SU-DHL-6 (cell line): Measurements from ENCODE around the gene C4orf51.

Source experiments
- H2AFZ ChIP-seq: fragments of 200-600 bp; sonication (generic); 2 replicates; pipeline ENCODE4 v1.6.1; 2014; ENCODE audit warnings: low read depth, mild to moderate bottlenecking, moderate library complexity, mixed read lengths, antibody characterized with exemption, low read length; ENCODE audit not compliant: severe bottlenecking
- H3F3A ChIP-seq: fragments of 200-600 bp; shearing (Covaris generic); 2 replicates; pipeline ENCODE4 v1.6.0; 2016; ENCODE audit warnings: antibody characterized with exemption, mild to moderate bottlenecking; ENCODE audit not compliant: insufficient read depth
- H3K27ac ChIP-seq: fragments of 200-600 bp; sonication (generic); 2 replicates; pipeline ENCODE4 v1.5.1; 2016; ENCODE audit warnings: low read depth, mild to moderate bottlenecking, low read length, moderate library complexity, mixed read lengths
- H3K27me3 ChIP-seq: fragments of 200-600 bp; sonication (generic), shearing (Covaris generic); 2 replicates; pipeline ENCODE4 v1.6.0; 2014; ENCODE audit warnings: mild to moderate bottlenecking, low read length
- H3K36me3 ChIP-seq: fragments of 200-600 bp; sonication (generic); 2 replicates; pipeline ENCODE4 v1.6.1; 2014; ENCODE audit warnings: mild to moderate bottlenecking, low read length, mixed read lengths
- H3K4me2 ChIP-seq: fragments of 300-600, 200-600 bp; shearing (Covaris generic), sonication (generic); 2 replicates; pipeline ENCODE4 v1.6.0; 2014; ENCODE audit warnings: low read length, low read depth, mild to moderate bottlenecking; ENCODE audit not compliant: poor library complexity, severe bottlenecking
- H3K4me3 ChIP-seq: fragments of 200-600 bp; sonication (generic); 2 replicates; pipeline ENCODE4 v1.5.1; 2014; ENCODE audit warnings: antibody characterized with exemption, low read length, mild to moderate bottlenecking, mixed read lengths; ENCODE audit not compliant: insufficient read depth, poor library complexity, severe bottlenecking
- H3K79me2 ChIP-seq: fragments of 200-600 bp; sonication (generic); 2 replicates; pipeline ENCODE4 v1.6.1; 2014; ENCODE audit warnings: mild to moderate bottlenecking, low read length, moderate library complexity; ENCODE audit not compliant: insufficient read depth
- H3K9ac ChIP-seq: fragments of 200-600 bp; sonication (generic); 2 replicates; pipeline ENCODE4 v1.7.0; 2014; ENCODE audit warnings: mild to moderate bottlenecking, low read length
- H3K9me2 ChIP-seq: fragments of 200-600 bp; sonication (generic); replicated peaks from 2 replicates; pipeline ENCODE4 v1.6.1; 2014; ENCODE audit warnings: low read length; ENCODE audit not compliant: insufficient read depth
- H3K9me3 ChIP-seq: fragments of 200-600 bp; sonication (generic); 2 replicates; pipeline ENCODE4 v1.6.1; 2014; ENCODE audit warnings: low read length, mixed read lengths; ENCODE audit not compliant: insufficient read depth
- H4K20me1 ChIP-seq: fragments of 200-600 bp; sonication (generic); 2 replicates; pipeline ENCODE4 v1.6.1; 2014; ENCODE audit warnings: low read depth, mild to moderate bottlenecking, antibody characterized with exemption, low read length, moderate library complexity, mixed read lengths
- CTCF ChIP-seq: fragments of 200-600 bp; sonication (generic); IDR thresholded peaks from one replicate; pipeline ENCODE4 v1.5.1; 2017; ENCODE audit warnings: antibody characterized with exemption, mild to moderate bottlenecking, low read length, moderate library complexity; ENCODE audit not compliant: insufficient read depth, poor library complexity, severe bottlenecking
- EZH2phosphoT487 ChIP-seq: fragments of 200-600 bp; sonication (generic), shearing (Covaris generic); conservative IDR thresholded peaks from 2 replicates; pipeline ENCODE4 v1.6.1; 2018; ENCODE audit warnings: mild to moderate bottlenecking, antibody characterized with exemption, low read length, moderate library complexity, mixed read lengths

C4orf51 gene

GRCh38 chr4:145776208-145776607, 96.3 kb downstream of the C4orf51 start:
- TF ChIP-seq EZH2phosphoT487 (no peak), CTCF (no peak)

GRCh38 chr4:145779319-145779801, 99.4 kb downstream of the C4orf51 start:
- TF ChIP-seq EZH2phosphoT487 (no peak), CTCF (no peak)
- Histone ChIP-seq H2AFZ (no peak overlapping the region), H3K27me3 (no peaks in the 10 kb centered on the region), H3K9ac (no peak overlapping the region), H3K79me2 (no peaks in the 10 kb centered on the region), H3F3A (no peaks in the 10 kb centered on the region), H3K36me3 (peaks cover 31% of the 10 kb centered on the region; the same call in 1 of the 2 replicates), H3K4me2 (no peak overlapping the region), H3K4me3 (no peak overlapping the region), H3K9me2 (no peaks in the 10 kb centered on the region), H3K27ac (no peak overlapping the region), H3K9me3 (no peaks in the 10 kb centered on the region), H4K20me1 (no peaks in the 10 kb centered on the region)

More at GRCh38 chr4:145776208-145776607, 96.3 kb downstream of the C4orf51 start:
- Histone ChIP-seq H3K79me2 (no peaks in the 10 kb centered on the region), H3K36me3 (peaks cover 34% of the 10 kb centered on the region; the same call in 1 of the 2 replicates), H3K4me2 (no peak overlapping the region), H3K9me2 (no peaks in the 10 kb centered on the region), H3K4me3 (no peak overlapping the region), H4K20me1 (no peaks in the 10 kb centered on the region), H3F3A (no peaks in the 10 kb centered on the region), H3K9ac (no peak overlapping the region), H3K9me3 (no peaks in the 10 kb centered on the region), H3K27ac (no peak overlapping the region), H2AFZ (no peak overlapping the region), H3K27me3 (no peaks in the 10 kb centered on the region)

- Histone ChIP-seq H3K27ac (no peak overlapping the region), H3K9me3 (no peaks in the 10 kb centered on the region), H4K20me1 (no peaks in the 10 kb centered on the region), H3F3A (no peaks in the 10 kb centered on the region), H3K4me3 (no peak overlapping the region), H3K27me3 (no peaks in the 10 kb centered on the region), H3K4me2 (no peak overlapping the region), H2AFZ (no peak overlapping the region), H3K79me2 (no peaks in the 10 kb centered on the region), H3K9me2 (no peaks in the 10 kb centered on the region), H3K9ac (no peak overlapping the region), H3K36me3 (peaks cover 27% of the 10 kb centered on the region; the same call in 1 of the 2 replicates)
- TF ChIP-seq CTCF (no peak), EZH2phosphoT487 (no peak)
Observed at GRCh38 chr4:145781351-145781750, 101.4 kb downstream of the C4orf51 start.
